ACC112 (cell line): ENCODE measurements around the gene DDX24.

ENCODE experiments used
- H2AFZ ChIP-seq: fragments of 200-600 bp; sonication (generic); one replicate; pipeline ENCODE4 v1.6.0; 2017; ENCODE audit warnings: antibody characterized with exemption, low read length; ENCODE audit not compliant: unreplicated experiment
- H3K27ac ChIP-seq: fragments of 200-600 bp; sonication (generic); 2 replicates; pipeline ENCODE4 v1.5.1; 2014; ENCODE audit warnings: low read depth, mild to moderate bottlenecking, antibody characterized with exemption, low read length, moderate library complexity
- H3K27me3 ChIP-seq: fragments of 200-600 bp; sonication (generic); 2 replicates; pipeline ENCODE4 v1.6.1; 2014; ENCODE audit warnings: mild to moderate bottlenecking, antibody characterized with exemption, low read length, moderate library complexity, mixed read lengths; ENCODE audit not compliant: insufficient read depth
- H3K36me3 ChIP-seq: fragments of 200-600 bp; sonication (generic); 2 replicates; pipeline ENCODE4 v1.6.1; 2016; ENCODE audit warnings: mild to moderate bottlenecking, antibody characterized with exemption, low read length, moderate library complexity, mixed read lengths; ENCODE audit not compliant: insufficient read depth
- H3K4me1 ChIP-seq: fragments of 200-600 bp; sonication (generic); one replicate; pipeline ENCODE4 v1.6.1; 2016; ENCODE audit warnings: low read length, mixed read lengths; ENCODE audit not compliant: insufficient read depth, unreplicated experiment, control insufficient read depth
- H3K4me3 ChIP-seq: fragments of 200-600 bp; sonication (generic); 2 replicates; pipeline ENCODE4 v1.5.1; 2014; ENCODE audit warnings: mild to moderate bottlenecking, low read depth, low read length
- H3K79me2 ChIP-seq: fragments of 200-600 bp; sonication (generic); one replicate; pipeline ENCODE4 v1.6.0; 2016; ENCODE audit warnings: low read length; ENCODE audit not compliant: control insufficient read depth, unreplicated experiment, insufficient read depth

Gene DDX24

DNA sequence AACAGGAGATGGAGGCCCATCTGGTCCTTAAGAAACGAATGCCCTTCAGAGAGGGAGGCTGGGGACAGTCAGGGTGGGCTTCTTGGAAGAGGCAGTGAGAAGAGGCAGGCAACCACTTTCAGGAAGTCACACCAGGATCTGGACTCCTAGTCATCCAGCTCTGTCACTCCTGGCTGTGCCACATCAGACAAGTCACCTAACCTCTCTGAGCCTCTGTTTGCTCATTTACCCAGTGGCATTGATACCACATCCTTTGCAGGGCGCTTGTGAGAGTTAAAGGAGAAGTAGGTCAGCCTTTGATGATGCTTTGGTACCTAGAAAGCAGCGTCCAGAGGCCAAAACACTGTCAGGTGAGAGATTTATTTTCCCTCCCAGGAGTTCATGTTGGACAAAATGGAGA is 72.8 kb downstream of the DDX24 start:
- Histone ChIP-seq H2AFZ (no peak overlapping the region), H3K79me2 (no peaks in the 10 kb centered on the region), H3K36me3 (no peaks in the 10 kb centered on the region), H3K27ac (no peak overlapping the region), H3K4me3 (no peak overlapping the region), H3K4me1 (peaks cover 10% of the 10 kb centered on the region), H3K27me3 (peaks cover 6% of the 10 kb centered on the region; the same call in 1 of the 2 replicates)

DNA sequence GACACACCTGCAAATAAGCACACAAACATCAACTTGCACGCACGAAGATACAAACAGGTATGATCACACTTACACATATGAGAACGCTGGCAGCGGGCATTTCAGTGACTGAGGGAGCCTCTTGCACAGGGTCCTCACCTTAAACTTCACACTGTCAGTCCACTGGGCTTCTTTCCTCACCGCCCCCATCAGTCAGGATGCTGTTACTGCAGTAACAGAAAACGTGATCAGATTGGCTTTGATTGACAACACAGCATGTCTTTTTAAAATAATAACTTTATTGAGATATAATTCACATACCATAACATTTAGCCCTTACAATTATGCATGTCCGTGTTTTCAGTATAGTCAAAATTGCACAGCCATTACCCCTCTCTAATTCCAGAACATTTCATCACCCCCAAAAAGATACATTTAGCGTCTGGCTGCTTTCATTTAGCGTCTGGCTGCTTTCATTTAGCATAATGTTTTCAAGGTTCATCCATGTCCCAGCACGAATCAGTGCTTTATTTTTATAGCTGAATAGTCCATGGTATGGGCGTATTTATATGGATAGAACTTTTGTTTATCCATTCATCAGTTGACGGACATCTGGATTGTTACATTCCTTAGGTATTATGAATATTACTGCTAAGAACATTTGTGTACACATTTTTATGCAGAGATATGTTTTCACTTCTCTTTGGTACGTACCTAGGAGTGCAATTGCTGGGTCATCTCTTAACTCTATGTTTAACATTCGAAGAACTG is 75.5 kb downstream of the DDX24 start:
- Histone ChIP-seq H3K36me3 (no peaks in the 10 kb centered on the region), H2AFZ (peak overlapping the region; percentile 18), H3K27ac (no peak overlapping the region), H3K4me3 (peak overlapping the region; percentile 74), H3K4me1 (peaks cover 10% of the 10 kb centered on the region), H3K79me2 (no peaks in the 10 kb centered on the region), H3K27me3 (peaks cover 5% of the 10 kb centered on the region; the same call in 1 of the 2 replicates)

DNA sequence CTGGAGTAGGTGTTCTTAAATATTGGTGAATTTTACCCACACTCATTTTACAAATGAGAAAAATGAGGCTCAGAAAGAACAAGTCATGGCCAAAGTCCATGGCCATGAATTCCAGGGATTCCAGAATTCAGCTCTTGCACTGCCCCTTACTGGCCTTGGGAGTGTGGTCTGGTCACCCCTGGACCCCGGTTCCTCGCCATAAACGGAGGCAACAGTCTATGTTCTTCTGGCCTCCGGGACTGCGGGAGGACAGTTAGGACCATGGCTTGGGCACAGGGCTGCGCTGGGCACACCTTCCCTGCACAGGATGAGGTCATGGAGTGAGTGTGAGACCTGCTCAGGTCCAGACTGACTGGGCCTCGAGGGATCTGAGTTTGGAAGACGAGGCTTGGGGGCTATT is 77.0 kb downstream of the DDX24 start:
- no peaks in the 10 kb centered on the region for H3K79me2 ChIP-seq
- H3K4me3 ChIP-seq = no peak overlapping the region
- H3K36me3 ChIP-seq = no peaks in the 10 kb centered on the region
- H3K27ac ChIP-seq = no peak overlapping the region
- H3K27me3 ChIP-seq = peaks cover 5% of the 10 kb centered on the region; the same call in 1 of the 2 replicates
- H2AFZ ChIP-seq = no peak overlapping the region
- H3K4me1 ChIP-seq = peaks cover 7% of the 10 kb centered on the region

DNA sequence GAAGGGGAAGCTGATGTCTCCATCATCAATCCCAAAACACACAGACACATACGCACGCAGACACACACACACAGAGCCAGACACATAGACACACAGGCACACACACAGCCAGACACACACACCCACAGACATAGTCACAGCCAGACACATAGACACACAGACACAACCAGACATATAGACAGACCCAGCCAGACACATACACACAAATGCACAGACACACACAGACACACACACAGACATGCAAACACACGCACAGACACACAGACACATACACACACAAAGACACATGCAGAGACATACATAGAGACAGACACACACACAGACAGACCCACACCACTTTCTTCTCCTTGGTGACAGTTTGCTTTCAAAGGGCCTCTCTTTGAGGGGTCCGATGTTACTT is 77.6 kb downstream of the DDX24 start:
- no peak overlapping the region for H3K27ac ChIP-seq
- no peaks in the 10 kb centered on the region for H3K79me2 ChIP-seq
- peaks cover 7% of the 10 kb centered on the region for H3K4me1 ChIP-seq
- H3K36me3 ChIP-seq = no peaks in the 10 kb centered on the region
- H3K4me3 ChIP-seq = no peak overlapping the region
- peaks cover 5% of the 10 kb centered on the region; the same call in 1 of the 2 replicates for H3K27me3 ChIP-seq
- no peak overlapping the region for H2AFZ ChIP-seq

DNA sequence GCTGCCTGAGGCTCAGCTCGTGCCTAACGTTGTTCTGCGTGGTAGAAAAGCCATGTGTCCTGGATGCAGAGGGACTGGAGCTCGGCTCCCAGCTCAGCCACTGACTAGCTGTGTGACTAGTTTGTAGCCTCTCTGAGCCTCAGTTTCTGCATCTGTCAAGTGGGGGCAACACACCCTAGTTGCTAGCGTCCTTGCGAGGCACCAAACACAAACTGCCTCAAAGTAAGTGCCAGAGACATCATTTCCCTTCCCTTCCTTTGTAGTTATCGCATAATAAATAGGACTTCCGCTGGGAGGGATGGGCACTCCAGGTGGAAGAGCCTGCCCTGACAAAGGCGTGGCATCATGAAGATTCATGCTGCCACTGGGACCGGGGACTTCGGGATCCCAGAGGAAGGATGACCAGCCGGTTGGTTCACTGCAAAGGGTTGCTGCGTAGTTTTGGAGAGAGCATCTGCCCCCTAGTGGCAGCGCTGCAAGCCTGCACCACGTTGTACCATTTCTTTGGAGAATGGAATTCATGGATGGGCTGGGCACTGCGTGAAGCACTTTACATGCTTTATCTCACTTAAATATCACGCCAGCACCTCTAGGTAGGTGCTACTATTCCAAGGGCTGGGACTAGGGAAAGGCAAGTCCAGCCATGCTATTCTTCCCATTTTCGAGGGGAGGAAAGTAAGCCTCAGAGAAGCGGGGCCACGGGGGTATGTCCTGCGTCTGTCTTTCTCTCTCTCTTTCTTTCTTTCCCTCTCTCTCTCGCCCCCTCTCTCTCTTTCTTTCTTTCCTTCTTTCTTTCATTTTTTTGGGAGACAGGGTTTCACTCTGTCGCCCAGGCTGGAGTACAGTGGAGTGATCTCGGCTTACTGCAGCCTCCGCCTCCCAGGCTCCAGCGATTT is 79.3 kb downstream of the DDX24 start:
- Histone ChIP-seq H3K4me1 (peaks cover 7% of the 10 kb centered on the region), H3K4me3 (no peak overlapping the region), H2AFZ (no peak overlapping the region), H3K79me2 (no peaks in the 10 kb centered on the region), H3K27me3 (peaks cover 5% of the 10 kb centered on the region; the same call in 1 of the 2 replicates), H3K36me3 (no peaks in the 10 kb centered on the region), H3K27ac (no peak overlapping the region)

DNA sequence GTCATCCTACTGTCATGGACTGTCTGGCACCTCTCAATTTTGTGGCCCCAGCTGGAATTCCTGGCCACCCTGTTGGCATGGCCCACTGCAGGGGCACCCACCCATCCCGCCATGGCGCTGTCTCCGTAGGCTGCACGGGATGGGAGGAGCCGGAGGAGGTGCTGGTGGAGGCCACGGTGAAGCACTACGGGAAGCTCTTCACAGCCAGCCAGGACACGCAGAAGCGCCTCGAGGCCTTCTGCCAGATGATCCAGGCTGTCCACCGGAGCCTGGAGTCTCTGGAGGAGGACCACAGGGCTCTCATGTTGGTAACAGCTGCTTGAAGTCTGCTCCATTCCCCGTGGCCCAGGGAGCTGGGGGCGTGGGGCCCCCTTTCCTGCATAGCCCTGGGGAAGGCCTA is 80.0 kb downstream of the DDX24 start:
- Histone ChIP-seq H3K79me2 (no peaks in the 10 kb centered on the region), H3K36me3 (no peaks in the 10 kb centered on the region), H3K4me1 (peaks cover 7% of the 10 kb centered on the region), H3K27me3 (peaks cover 5% of the 10 kb centered on the region; the same call in 1 of the 2 replicates), H3K4me3 (no peak overlapping the region), H3K27ac (no peak overlapping the region), H2AFZ (no peak overlapping the region)

DNA sequence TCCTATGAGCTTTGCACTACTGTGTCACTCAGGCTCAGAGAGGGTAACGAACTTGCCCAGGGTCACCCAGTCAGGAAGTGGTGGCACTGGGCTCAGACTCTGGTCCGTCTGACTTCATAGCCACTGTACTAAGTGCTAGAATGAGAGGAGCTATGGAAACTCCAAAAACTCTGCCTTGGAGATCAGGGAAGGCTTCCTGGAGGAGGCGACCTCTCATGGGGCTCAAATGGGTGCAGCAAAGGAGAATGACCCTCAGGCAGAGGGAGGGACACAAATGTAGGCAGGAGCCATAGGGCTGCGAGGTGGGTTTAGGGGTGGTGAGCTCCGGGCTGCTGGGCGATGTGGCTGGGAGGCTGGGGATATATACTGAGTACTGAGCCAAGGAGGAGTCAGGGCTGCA is 80.7 kb downstream of the DDX24 start:
- Histone ChIP-seq H3K36me3 (no peaks in the 10 kb centered on the region), H3K4me1 (peaks cover 8% of the 10 kb centered on the region), H3K27me3 (peaks cover 5% of the 10 kb centered on the region; the same call in 1 of the 2 replicates), H3K79me2 (no peaks in the 10 kb centered on the region), H3K4me3 (no peak overlapping the region), H2AFZ (no peak overlapping the region), H3K27ac (no peak overlapping the region)

DNA sequence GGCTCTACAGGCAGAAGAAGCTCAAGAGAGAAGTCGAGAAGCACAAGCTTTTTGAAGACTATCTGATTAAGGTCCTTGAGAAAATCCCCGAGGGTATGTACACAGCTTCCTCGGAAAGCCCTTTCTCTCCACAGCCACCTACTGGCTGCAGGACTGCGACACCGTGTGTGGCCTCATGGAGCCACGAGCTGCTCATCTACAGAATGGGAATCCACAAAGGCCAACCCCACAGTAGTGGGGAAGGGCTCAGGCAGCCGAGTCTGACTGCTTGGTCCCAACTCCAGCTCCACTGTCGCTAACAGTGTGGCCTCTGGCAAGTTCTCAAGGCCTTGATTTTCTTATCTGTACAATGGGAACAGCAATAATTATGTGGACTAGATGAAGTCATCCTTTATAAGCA is 81.4 kb downstream of the DDX24 start:
- no peaks in the 10 kb centered on the region for H3K36me3 ChIP-seq
- H3K4me1 ChIP-seq = peaks cover 15% of the 10 kb centered on the region
- H2AFZ ChIP-seq = no peak overlapping the region
- H3K27ac ChIP-seq = no peak overlapping the region
- H3K27me3 ChIP-seq = peaks cover 5% of the 10 kb centered on the region; the same call in 1 of the 2 replicates
- H3K79me2 ChIP-seq = no peaks in the 10 kb centered on the region
- H3K4me3 ChIP-seq = no peak overlapping the region

DNA sequence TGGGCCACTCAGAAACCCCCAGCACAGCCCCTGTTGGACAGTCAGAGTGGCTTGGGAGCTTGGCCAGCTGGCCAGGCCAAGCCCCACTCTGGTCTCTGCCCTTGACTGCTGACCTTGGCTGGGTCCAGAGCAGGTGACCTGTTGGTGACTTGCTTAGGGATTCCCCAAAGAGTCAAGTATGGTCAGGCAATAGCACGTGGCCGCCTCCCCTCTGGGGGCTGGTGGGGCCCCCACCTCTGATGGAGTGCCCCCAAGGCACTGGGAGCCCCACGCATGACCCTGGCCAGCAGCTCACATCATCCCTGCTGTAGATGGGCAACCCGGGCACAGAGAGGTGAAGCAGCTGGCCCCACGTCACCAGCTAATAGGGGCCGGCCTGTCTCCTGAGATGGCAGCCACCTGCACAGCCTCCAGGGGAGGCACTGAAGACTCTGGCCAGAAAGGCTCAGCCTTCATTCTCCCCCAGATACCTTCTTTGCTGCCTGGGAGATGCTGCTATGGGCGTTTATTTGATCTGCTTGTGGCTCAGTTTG is 82.1 kb downstream of the DDX24 start:
- H3K79me2 ChIP-seq = no peaks in the 10 kb centered on the region
- H3K4me3 ChIP-seq = no peak overlapping the region
- no peak overlapping the region for H3K27ac ChIP-seq
- no peak overlapping the region for H2AFZ ChIP-seq
- H3K36me3 ChIP-seq = no peaks in the 10 kb centered on the region
- H3K4me1 ChIP-seq = peaks cover 19% of the 10 kb centered on the region
- peaks cover 5% of the 10 kb centered on the region; the same call in 1 of the 2 replicates for H3K27me3 ChIP-seq
